Measurements from ENCODE around the gene TSGA10IP. TPM values are rescaled to one million over a fixed set of nuclear protein-coding genes. Genes with fewer than 3 reads are reported as not detected.

Gene TSGA10IP
- total and polyA plus RNA-seq, 9 donors: 0.09 to 0.19 (median 0.09) TPM; not detected in 4

DNA sequence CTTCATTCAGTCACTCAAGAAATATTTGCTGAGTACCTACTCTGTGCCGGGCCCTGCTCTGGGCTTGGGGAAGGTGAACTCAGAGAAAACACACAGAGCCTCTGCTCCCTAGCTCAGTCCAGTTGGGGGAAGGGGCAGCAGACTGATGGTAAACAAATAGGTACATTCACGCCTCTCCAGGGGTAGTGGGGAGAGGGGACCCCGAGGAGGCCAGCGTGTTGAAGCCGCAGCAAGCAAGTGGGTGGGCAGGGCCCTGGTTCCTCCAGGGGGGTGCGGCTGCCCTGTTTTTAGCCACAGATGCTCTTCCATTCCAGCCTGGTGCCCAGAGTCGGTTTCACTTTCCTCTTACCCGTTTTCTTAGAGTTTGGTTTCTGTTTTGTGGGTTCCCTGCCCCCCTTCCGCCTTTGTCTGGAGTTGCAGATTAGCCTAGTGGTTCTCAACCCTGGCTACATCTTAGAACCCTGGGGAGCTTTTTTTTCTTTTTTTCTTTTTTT lies 17.3 kb upstream of the TSGA10IP start:
- no peaks in the 10 kb centered on the region for H3K4me1 ChIP-seq (ENCODE audit: control insufficient read depth, insufficient read depth, low read length)
- DNase-seq: peak; percentile 46
- peak overlapping the region; percentile 0 for H3K27ac ChIP-seq (ENCODE audit: low read length)
- H3K4me3 ChIP-seq (ENCODE audit: low read length): no peak overlapping the region
- no peaks in the 10 kb centered on the region for H3K9me3 ChIP-seq (replicated peaks; ENCODE audit: control insufficient read depth, low read depth, low read length)
- no peaks in the 10 kb centered on the region for H3K27me3 ChIP-seq (ENCODE audit: control insufficient read depth, insufficient read depth, low read length)
- 71% methylated on average over 1 of the region's 9 CpGs for WGBS (ENCODE audit: insufficient coverage)
- H3K36me3 ChIP-seq (ENCODE audit: control insufficient read depth, insufficient read depth, low read length): peaks cover 5% of the 10 kb centered on the region

DNA sequence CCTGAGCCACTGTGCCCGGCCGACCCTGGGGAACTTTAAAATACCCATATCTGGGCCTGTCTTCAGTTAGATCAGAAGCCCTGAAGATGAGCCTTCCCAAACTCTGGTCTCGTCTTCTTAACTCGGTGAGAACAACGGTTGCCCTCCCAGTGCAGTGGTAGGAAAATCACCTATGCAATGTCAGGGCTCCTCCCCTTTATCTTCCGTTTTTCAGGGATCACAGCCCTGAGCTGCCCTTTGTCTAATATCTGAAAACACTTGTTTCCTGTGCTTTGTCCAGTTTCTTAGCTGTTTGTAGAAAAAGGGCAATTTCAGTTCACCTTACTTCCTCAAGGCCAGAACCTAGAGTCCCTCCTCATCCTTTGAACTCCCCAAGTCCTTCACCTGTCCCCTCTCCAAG lies 16.6 kb upstream of the TSGA10IP start:
- no peaks in the 10 kb centered on the region for H3K9me3 ChIP-seq (replicated peaks; ENCODE audit: control insufficient read depth, low read depth, low read length)
- H3K4me1 ChIP-seq (ENCODE audit: control insufficient read depth, insufficient read depth, low read length): no peaks in the 10 kb centered on the region
- H3K36me3 ChIP-seq (ENCODE audit: control insufficient read depth, insufficient read depth, low read length): no peaks in the 10 kb centered on the region
- H3K27ac ChIP-seq (ENCODE audit: low read length): no peak overlapping the region
- H3K27me3 ChIP-seq (ENCODE audit: control insufficient read depth, insufficient read depth, low read length): no peaks in the 10 kb centered on the region
- DNase-seq: no peak
- H3K4me3 ChIP-seq (ENCODE audit: low read length): no peak overlapping the region
- WGBS (ENCODE audit: insufficient coverage): 80% methylated on average over 4 of the region's 6 CpGs

DNA sequence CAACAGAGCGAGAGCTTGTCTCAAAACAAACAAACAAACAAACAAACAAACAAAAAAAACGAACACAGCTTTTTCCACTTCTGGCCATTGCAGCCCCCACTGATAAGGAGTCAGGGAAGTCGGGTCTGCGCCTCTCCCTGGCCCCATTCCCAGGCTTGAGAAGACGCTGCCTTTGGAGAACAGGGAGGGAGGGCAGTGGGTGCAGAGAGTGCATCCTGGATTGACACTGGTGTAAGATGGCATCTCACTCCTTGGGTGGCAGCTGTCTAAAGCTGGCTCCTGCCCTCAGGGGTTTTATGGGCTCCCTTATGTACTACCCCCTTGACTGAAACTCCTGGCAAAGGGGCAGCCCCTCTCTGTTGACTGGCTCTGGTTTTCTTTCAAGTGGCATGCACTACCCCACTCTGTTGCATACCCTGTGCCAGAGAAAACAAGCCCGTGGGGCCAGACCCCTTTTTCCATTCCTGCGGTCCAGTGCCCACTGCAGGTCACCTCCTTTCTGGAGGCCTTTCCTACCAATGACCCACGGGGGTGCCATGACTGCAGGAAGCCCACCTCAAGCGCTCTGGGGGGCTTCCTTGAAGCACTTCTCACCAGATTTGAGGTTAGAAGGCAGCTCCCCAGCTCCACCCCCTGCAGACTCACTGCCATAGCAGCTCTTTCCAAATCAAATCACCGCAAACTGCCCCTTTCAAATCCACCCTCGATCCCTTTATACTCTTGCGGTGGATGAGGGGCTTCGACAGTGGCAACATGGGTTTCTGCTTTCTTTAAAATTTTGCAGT lies 13.3 kb upstream of the TSGA10IP start:
- Histone ChIP-seq H3K4me1 (ENCODE audit: control insufficient read depth, insufficient read depth, low read length) (no peaks in the 10 kb centered on the region), H3K4me3 (ENCODE audit: low read length) (no peak overlapping the region), H3K27ac (ENCODE audit: low read length) (no peak overlapping the region), H3K27me3 (ENCODE audit: control insufficient read depth, insufficient read depth, low read length) (no peaks in the 10 kb centered on the region), H3K36me3 (ENCODE audit: control insufficient read depth, insufficient read depth, low read length) (no peaks in the 10 kb centered on the region), H3K9me3 (replicated peaks; ENCODE audit: control insufficient read depth, low read depth, low read length) (no peaks in the 10 kb centered on the region)
- WGBS (ENCODE audit: insufficient coverage): 60% methylated on average over 9 of the region's 13 CpGs
- no peak for DNase-seq

DNA sequence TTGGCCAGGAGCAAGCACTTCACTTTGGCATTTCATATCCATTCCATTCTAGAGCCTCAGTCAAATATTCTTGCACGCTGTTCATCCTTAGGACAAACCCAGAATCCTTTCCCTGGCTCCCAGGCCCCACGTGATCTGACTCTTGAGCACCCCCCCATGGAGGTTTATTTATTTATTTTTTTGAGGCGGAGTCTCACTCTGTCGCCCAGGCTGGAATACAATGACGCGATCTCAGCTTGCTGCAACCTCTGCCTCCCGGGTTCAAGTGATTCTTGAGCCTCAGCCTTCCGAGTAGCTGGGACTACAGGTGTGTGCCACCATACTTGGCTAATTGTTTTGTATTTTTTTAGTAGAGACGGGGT lies 12.7 kb upstream of the TSGA10IP start:
- 44% methylated on average over 7 of the region's 9 CpGs for WGBS (ENCODE audit: insufficient coverage)
- no peaks in the 10 kb centered on the region for H3K27me3 ChIP-seq (ENCODE audit: control insufficient read depth, insufficient read depth, low read length)
- H3K36me3 ChIP-seq (ENCODE audit: control insufficient read depth, insufficient read depth, low read length): no peaks in the 10 kb centered on the region
- no peaks in the 10 kb centered on the region for H3K4me1 ChIP-seq (ENCODE audit: control insufficient read depth, insufficient read depth, low read length)
- H3K9me3 ChIP-seq (replicated peaks; ENCODE audit: control insufficient read depth, low read depth, low read length): no peaks in the 10 kb centered on the region
- no peak for DNase-seq
- no peak overlapping the region for H3K4me3 ChIP-seq (ENCODE audit: low read length)
- H3K27ac ChIP-seq (ENCODE audit: low read length): no peak overlapping the region

DNA sequence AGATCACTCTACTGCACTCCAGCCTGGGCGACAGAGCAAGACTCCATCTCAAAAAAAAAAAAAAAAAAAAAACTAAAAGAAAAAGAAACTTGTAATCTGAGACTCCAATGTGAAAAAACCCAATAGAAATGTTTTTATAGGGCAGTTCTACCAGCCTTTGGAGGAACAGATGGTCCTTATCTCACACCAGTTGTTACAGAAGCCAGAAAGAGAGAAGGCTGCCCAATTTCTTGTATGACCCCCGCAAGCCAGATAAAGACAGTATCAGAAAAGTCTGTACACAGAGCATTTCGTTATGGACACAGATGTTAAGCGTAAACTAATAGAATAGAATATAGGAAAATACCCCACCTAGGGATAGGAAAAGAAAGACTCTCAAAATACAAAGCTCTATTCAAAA lies 11.3 kb upstream of the TSGA10IP start:
- no CpG with 5 or more reads among the region's 4 CpGs for WGBS (ENCODE audit: insufficient coverage)
- H3K4me3 ChIP-seq (ENCODE audit: low read length): no peak overlapping the region
- DNase-seq: no peak
- H3K27me3 ChIP-seq (ENCODE audit: control insufficient read depth, insufficient read depth, low read length): no peaks in the 10 kb centered on the region
- H3K9me3 ChIP-seq (replicated peaks; ENCODE audit: control insufficient read depth, low read depth, low read length): no peaks in the 10 kb centered on the region
- no peak overlapping the region for H3K27ac ChIP-seq (ENCODE audit: low read length)
- no peaks in the 10 kb centered on the region for H3K36me3 ChIP-seq (ENCODE audit: control insufficient read depth, insufficient read depth, low read length)
- no peaks in the 10 kb centered on the region for H3K4me1 ChIP-seq (ENCODE audit: control insufficient read depth, insufficient read depth, low read length)

DNA sequence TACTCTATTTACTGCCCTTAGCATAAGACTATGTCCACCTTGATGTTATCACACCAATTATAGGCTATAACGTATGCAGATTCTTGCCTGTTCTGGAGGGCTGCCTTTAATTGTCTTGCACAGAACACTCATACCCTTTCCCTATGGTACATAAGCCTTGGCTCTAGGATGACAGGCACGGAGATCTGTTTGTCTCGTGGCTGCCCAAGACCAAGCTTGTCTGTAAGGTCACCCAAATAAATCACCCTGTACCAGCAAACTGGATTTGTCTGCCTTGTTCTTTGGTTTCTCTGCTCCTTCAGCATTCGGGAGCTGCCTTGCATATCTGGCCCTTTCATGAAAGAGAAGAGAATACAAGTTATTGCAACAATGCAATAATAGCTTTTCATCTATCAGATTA lies 7.5 kb upstream of the TSGA10IP start:
- no peaks in the 10 kb centered on the region for H3K36me3 ChIP-seq (ENCODE audit: control insufficient read depth, insufficient read depth, low read length)
- no peak for DNase-seq
- H3K4me1 ChIP-seq (ENCODE audit: control insufficient read depth, insufficient read depth, low read length): no peaks in the 10 kb centered on the region
- peaks cover 6% of the 10 kb centered on the region for H3K27me3 ChIP-seq (ENCODE audit: control insufficient read depth, insufficient read depth, low read length)
- no peaks in the 10 kb centered on the region for H3K9me3 ChIP-seq (replicated peaks; ENCODE audit: control insufficient read depth, low read depth, low read length)
- 71% methylated on average over 2 of the region's 4 CpGs for WGBS (ENCODE audit: insufficient coverage)
- H3K27ac ChIP-seq (ENCODE audit: low read length): no peak overlapping the region
- no peak overlapping the region for H3K4me3 ChIP-seq (ENCODE audit: low read length)

DNA sequence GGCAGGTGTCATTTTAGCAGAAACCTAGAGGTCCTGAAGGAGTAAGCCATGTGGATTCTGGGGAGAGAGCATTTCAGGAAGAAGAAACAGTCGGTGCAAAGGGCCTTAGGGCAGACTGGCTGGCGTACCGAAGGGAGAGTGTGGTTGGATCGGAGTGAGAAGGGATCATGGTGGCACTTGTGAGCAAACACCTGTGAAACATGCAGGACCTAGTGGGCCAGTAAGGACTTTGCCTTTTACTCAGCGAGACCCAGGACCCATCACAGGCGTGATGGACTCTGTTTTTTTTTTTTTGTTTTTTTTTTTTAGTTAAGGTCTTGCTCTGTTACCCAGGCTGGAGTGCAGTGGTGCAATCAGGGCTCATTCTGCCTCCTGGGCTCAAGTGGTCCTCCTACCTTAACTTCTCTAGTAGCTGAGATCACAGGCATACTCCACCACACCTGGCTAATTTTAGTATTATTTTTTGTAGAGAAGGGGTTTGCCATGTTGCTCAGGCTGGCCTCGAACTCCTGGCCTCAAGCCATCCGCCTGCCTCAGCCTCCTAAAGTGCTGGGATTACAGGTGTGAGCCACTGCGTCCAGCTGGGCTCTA lies 3.5 kb upstream of the TSGA10IP start:
- H3K36me3 ChIP-seq (ENCODE audit: control insufficient read depth, insufficient read depth, low read length): no peaks in the 10 kb centered on the region
- no peak overlapping the region for H3K4me3 ChIP-seq (ENCODE audit: low read length)
- WGBS (ENCODE audit: insufficient coverage): 75% methylated on average over 7 of the region's 9 CpGs
- no peaks in the 10 kb centered on the region for H3K4me1 ChIP-seq (ENCODE audit: control insufficient read depth, insufficient read depth, low read length)
- H3K9me3 ChIP-seq (replicated peaks; ENCODE audit: control insufficient read depth, low read depth, low read length): no peaks in the 10 kb centered on the region
- DNase-seq: no peak
- H3K27ac ChIP-seq (ENCODE audit: low read length): no peak overlapping the region
- peaks cover 6% of the 10 kb centered on the region for H3K27me3 ChIP-seq (ENCODE audit: control insufficient read depth, insufficient read depth, low read length)

DNA sequence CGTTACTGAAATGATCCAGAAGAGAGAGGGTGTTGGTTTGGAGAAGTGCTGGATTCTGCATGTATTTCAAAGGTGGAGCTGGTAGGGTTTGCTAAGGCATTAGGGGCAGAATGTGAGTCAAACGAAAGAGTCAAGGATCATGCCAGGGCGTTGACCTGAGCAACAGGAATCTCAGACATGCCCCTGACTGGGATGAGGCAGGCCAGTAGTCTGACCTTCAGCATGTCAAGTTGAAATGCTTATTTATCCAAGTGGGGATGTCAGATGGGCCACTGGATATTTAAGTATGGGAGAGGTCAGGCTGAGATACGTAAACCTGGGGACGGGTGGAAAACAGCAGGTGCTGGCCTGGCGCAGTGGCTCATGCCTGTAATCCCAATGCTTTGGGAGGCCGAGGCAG lies 2.7 kb upstream of the TSGA10IP start:
- WGBS (ENCODE audit: insufficient coverage): 77% methylated on average over 6 of the region's 7 CpGs
- Histone ChIP-seq H3K36me3 (ENCODE audit: control insufficient read depth, insufficient read depth, low read length) (no peaks in the 10 kb centered on the region), H3K4me1 (ENCODE audit: control insufficient read depth, insufficient read depth, low read length) (no peaks in the 10 kb centered on the region), H3K9me3 (replicated peaks; ENCODE audit: control insufficient read depth, low read depth, low read length) (no peaks in the 10 kb centered on the region), H3K27me3 (ENCODE audit: control insufficient read depth, insufficient read depth, low read length) (peaks cover 6% of the 10 kb centered on the region), H3K4me3 (ENCODE audit: low read length) (no peak overlapping the region), H3K27ac (ENCODE audit: low read length) (no peak overlapping the region)
- no peak for DNase-seq

DNA sequence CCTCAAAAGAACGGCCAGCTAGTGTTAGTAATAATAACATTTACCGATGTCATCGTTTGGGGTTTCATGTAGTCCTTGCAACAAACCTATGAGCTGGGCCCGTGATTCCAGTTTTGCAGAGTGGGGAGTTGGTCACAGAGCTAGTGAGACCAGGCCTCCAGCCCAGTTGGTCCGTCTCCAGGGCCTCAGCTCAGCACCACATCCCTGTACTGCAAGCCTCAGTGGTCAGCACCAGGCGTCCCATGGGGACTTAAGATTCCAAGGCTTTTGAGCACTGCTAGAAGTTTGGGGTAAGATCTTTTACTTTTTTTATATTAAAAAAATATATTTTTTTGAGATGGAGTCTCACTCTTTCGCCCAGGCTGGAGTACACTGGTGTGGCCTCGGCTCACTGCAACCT lies 1.1 kb upstream of the TSGA10IP start:
- WGBS (ENCODE audit: insufficient coverage): 89% methylated on average over 5 of the region's 8 CpGs
- no peak overlapping the region for H3K27ac ChIP-seq (ENCODE audit: low read length)
- H3K36me3 ChIP-seq (ENCODE audit: control insufficient read depth, insufficient read depth, low read length): no peaks in the 10 kb centered on the region
- peaks cover 6% of the 10 kb centered on the region for H3K27me3 ChIP-seq (ENCODE audit: control insufficient read depth, insufficient read depth, low read length)
- no peak for DNase-seq
- H3K4me1 ChIP-seq (ENCODE audit: control insufficient read depth, insufficient read depth, low read length): no peaks in the 10 kb centered on the region
- H3K4me3 ChIP-seq (ENCODE audit: low read length): no peak overlapping the region
- no peaks in the 10 kb centered on the region for H3K9me3 ChIP-seq (replicated peaks; ENCODE audit: control insufficient read depth, low read depth, low read length)

DNA sequence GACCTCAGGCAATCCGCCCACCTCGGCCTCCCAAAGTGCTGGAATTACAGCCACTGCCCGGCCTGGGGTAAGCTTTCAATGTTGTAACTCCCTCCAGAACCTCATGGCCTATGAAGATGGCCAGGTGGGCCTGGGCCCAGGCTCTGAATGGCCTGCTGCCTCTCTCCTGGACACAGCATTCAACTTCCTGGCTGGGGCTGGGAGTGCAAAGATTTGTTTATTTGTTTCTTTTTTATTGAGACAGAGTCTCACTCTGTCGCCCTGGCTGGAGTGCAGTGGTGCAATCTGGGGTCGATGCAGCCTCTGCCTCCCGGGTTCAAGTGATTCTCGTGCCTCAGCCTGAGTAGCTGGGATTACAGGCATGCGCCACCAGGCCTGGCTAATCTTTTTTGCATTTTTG lies 513 bp upstream of the TSGA10IP start:
- WGBS (ENCODE audit: insufficient coverage): 56% methylated on average over 7 of the region's 8 CpGs
- H3K9me3 ChIP-seq (replicated peaks; ENCODE audit: control insufficient read depth, low read depth, low read length): no peaks in the 10 kb centered on the region
- no peak overlapping the region for H3K27ac ChIP-seq (ENCODE audit: low read length)
- H3K4me1 ChIP-seq (ENCODE audit: control insufficient read depth, insufficient read depth, low read length): no peaks in the 10 kb centered on the region
- peaks cover 6% of the 10 kb centered on the region for H3K27me3 ChIP-seq (ENCODE audit: control insufficient read depth, insufficient read depth, low read length)
- H3K36me3 ChIP-seq (ENCODE audit: control insufficient read depth, insufficient read depth, low read length): no peaks in the 10 kb centered on the region
- no peak overlapping the region for H3K4me3 ChIP-seq (ENCODE audit: low read length)
- no peak for DNase-seq
